ENCODE results near the gene SENP5.
A peak's percentile ranks its signal among the peaks of the same experiment; 100 is the strongest.

Gene SENP5

DNA sequence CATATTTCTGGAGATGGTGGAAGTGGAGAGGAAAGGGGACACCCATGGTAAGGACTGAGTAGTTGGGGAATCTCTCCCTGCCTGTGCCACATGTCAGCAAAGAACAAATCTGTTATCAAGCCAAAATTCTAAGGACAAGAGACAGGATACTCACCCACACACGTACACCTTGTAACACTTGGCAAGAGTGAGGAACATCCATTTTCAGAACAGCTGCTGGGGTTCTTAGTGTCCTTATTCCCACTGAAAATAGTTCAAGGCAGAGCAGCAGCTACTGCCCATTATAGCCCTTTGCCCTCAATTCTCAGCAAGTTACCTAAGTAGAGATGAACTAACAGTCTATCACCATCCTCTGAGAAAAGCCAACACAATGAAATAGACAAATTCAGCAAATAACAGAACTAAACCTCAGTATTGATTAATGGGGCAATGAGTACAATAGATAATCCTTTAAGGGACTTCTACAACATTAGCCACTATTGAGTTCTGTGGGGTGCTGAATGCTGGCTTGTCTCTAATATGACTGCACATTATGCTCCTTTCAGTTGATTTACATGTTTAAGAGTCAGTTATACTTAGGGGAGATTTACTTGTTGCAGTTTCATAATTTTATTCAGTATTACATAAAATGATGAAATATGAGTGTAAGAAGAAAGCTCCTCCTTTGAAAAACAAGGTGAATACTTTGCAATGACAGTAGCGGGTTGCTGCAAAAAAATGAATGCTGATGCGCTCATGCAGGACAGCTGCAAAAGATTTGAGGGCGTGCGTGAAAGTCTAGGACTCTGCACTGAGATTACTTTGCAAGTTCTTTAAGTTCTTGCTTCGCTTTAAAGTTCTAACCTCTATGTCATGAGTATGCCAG, 22.4 kb downstream of the SENP5 start:
- no peak for DNase-seq

DNA sequence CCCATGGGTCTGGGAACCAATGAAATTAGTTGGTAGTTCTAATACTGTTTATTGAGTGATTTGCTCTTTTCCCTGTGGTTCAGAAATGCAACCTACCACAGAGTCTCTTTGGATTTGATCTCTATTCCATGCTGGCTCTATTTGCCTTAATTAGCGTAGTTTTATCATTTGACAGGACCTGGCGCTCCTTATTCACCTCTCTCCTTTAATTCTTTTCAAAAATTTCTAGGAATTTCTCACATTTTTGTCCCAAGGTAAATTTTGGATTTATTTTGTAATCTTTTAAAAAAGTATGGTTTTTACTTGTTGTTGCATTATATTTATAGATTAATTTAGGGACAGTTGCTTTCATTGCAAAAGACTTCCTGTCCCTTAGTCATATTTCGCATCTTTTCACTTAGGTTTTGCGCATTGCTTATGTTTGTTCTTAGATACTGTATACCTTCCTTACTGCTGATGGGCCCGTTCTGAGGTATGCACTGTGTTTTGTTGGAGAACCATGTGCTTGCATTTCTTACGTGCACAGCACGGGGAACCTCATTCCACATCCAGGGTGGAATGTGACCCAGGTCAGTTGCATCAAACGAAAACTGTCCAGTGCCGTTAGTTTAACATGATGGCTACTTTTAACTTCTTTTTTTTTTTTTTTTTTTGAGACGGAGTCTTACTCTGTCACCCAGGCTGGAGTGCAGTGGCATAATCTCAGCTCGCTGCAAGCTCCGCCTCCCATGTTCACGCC, 27.0 kb downstream of the SENP5 start:
- DNase-seq: no peak

DNA sequence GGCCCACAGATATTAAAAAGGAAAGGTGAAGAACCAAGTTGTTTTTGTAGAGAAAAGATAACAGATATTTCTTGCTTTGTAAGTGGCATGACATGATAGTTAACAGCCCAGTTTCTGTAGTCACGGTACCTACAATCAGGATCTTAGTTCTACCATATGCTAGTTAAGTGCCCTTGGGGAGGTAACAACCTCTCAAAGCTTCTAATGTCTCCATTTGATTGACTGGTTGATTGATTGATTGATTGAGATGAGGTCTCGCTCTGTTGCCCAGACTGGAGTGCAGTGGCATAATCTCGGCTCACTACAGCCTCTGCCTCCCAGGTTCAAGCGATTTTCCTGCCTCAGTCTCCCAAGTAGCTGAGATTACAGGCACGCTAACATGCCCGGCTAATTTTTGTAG, 28.5 kb downstream of the SENP5 start:
- DNase-seq: no peak

DNA sequence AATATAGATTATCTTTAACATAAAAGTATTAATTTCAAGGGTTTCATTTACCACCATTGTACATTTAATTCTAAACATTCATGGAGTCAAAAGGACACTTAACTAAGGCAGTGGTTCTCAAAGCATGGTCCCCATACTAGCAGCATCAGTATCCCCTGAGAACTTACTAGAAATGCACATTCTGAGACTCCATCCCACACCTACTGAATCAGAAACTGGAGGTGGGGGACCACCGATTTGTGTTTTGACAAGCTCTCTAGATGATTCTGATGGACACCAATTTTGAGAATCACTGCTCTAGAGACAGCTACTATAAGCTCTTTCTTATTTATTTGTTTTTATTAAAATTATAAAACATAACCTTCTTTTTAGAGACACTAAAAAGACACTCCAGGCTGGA, 34.0 kb downstream of the SENP5 start:
- no peak for DNase-seq

DNA sequence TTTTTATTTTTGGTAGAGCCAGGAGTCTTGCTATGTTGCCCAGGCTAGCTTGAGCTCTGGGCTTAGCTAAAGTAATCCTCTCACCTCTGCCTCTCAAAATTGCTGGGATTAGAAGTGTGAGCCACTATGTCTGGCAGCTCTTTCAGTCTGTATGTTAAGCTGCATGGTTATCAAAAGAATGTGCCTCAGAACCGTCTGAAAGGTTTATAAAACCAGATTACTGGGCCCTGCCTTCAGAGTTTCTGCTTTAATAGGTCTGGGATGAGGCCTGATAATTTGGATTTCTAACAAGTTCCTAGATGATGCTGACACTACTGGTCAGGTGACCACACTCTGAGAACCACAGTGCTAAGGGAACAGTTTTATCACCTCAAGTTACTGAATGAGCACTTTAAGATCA, 34.6 kb downstream of the SENP5 start:
- no peak for DNase-seq

DNA sequence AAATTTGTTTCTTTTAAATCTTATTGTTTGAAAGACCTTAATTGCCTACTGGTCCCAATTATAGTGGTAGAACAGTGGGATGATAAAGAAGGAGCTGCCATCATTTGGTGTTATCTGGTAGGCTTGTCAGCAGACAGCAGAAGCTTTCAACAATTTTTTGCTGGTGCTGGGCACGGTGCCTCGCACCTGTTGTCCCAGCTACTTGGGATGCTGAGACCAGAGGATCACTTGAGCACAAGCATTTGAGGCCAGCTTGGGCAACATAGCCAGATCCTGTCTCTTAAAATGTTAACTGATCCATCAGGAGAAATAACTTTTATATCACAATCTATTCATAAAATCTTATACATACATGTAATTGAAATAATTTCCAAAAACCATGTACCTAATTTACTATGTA, 36.0 kb downstream of the SENP5 start:
- no peak for DNase-seq

DNA sequence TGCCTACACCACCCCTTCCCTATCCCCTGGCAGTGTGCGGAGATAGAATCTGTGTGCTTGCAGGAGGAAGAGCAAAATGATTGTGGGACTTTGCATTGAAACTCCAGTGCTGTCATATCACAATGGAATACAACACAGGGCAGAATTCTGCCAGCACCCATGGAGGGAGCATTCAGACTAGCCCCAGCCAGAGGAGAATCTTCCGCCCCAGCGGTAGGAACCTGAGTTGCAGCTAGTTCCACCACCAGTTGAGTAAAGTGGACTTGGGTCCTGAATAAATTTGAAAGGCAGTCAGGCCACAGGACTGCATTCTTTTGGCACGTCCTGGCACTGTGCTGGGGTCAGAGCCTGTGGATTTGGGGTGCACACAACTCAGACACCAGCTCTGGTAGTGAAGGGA, 47.1 kb downstream of the SENP5 start:
- no peak for DNase-seq

DNA sequence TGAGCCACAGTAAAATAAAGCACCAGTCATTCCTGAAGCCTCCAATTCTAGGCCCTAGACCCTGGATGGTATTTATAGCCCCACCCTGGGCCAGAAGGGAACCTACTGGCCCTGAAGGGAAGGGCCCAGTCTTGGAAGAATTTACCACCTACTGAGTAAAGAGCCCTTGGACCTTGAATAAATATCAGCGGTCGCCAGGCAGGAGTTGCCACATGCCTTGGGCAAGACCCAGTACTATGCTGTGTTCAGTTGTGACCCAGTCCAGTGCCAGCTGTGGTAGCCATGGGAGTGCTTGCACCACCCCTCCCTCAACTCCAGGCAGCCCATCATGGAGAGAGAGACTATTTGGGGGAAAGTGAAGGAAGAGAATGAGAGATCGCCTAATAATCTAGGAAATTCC, 47.7 kb downstream of the SENP5 start:
- no peak for DNase-seq

DNA sequence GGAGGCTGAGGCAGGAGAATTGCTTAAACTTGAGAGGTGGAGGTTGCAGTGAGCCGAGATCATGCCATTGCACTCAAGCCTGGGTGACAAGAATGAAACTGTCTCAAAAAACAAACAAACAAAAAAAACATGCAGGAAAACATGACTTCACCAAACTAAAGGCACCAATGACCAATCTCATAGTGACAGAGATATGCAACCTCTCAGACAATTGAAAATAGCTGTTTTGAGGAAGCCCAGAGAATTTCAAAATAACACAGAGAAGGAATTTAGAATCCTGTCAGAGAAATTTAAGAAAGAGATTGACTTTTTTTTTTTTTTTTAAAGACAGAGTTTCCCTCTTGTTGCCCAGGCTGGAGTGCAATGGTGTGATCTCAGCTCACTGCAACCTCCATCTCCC, 48.5 kb downstream of the SENP5 start:
- DNase-seq: peak; percentile 7 to 65 (median 40)

DNA sequence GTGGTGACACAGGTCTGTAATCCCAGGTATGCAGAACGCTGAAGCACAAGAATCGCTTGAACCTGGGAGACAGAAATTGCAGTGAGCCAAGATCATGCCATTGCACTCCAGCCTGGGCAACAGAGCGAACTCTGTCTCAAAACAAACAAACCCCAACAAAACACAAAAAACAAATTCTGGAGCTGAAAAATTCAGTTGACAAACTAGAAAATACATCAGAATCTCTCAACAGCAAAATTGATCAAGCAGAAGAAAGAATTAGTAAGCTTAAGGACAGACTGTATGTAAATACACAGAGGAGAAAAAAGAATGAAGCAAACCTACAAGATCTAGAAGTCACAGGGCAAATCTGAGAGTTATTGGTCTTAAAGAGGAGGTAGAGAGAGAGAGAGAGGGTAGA, 49.3 kb downstream of the SENP5 start:
- no peak for DNase-seq

DNA sequence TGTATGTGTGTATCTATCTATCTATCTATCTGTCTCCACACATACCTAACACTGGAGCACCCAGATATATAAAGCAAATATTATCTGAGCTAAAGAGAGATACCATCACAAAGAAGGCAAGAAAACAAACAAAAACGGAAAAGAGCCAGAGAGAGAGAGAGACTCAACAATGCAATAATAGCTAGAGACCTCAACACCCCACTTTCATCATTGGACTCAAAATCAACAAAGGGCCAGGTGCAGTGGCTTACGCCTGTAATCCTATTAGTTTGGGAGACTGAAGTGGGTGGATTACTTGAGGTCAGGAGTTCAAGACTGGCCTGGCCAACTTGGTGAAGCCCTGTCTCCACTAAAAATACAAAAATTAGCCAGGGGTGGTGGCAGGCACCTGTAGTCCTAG, 51.2 kb downstream of the SENP5 start:
- no peak for DNase-seq

DNA sequence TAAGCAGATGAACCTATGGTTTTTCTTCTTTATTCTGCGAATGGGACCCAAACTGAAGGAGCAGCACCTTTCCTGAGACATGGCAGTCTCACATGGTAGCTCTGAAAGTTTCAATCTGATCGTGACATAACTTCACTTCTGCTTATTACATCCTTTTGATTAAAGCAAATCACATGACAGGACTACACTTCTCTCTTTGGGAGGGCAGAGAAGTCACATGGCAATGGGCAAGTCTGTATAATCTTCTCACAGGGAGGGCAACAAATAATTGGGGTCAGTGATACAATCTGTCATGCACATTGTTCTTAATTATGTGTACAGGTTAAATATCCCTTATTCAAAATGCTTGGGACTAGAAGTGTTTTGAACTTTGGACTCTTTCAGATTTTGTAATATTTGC, 53.0 kb downstream of the SENP5 start:
- DNase-seq: peak; percentile 22 to 78 (median 70)

DNA sequence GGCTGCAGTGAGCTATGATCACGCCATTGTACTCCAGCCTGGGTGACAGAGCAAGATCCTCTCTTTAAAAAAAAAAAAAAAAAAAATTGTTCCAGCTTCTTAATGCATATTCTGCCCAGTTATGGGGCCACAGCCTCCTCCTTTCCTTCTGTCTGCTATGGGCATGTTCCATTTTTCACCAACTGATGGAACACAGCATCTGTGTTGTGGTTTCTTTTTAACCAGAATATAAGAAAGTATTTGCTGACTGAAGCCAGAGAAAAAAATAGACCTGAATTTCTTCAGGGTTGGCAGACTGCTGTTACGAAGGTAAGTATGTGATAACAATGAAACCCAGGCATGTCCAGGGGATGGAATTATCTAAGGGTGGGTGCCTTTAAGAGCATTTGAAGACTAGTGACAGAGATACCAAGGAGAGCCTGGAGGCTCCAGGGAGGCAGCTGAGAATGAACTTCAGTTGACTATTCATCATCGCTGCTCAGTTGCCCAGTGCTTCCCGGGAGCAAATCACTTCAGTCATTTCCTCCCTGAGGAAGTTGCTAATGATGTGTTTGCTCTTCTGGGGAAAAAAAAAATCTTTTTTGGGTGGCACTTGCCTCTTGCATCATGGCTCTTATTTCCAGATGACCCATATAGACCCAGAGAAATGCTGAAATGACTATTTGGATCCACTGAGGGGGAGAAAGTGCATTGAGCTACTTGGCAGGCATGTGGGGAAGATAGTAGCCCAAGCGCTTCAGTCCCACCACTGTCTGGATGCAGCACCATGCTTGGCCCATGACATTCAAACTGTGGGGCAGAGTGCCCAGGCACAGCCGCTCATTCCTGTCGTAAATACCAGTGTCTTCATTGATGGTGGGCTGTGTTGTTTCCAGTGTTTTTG, 60.1 kb downstream of the SENP5 start:
- DNase-seq: peak; percentile 21 to 67 (median 44)

DNA sequence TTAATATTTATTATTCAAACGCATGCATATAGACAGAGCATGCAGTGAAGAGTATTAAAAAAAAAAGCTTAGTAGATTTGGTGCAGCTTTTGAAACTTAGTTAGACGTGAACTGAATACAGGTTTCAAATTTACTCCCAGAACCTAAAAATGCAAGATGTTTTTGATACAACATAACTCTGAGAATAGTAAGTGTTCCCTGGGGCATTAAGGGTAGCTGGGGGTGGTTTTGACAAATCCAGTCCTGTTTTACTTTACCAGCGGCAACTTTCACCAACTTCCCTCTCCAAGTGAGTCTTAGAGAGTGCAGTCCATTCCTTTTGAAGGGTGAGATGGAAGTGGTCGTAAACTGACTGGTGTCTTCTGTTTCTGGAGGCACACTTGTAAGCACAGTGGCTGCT, 63.4 kb downstream of the SENP5 start:
- DNase-seq: no peak

DNA sequence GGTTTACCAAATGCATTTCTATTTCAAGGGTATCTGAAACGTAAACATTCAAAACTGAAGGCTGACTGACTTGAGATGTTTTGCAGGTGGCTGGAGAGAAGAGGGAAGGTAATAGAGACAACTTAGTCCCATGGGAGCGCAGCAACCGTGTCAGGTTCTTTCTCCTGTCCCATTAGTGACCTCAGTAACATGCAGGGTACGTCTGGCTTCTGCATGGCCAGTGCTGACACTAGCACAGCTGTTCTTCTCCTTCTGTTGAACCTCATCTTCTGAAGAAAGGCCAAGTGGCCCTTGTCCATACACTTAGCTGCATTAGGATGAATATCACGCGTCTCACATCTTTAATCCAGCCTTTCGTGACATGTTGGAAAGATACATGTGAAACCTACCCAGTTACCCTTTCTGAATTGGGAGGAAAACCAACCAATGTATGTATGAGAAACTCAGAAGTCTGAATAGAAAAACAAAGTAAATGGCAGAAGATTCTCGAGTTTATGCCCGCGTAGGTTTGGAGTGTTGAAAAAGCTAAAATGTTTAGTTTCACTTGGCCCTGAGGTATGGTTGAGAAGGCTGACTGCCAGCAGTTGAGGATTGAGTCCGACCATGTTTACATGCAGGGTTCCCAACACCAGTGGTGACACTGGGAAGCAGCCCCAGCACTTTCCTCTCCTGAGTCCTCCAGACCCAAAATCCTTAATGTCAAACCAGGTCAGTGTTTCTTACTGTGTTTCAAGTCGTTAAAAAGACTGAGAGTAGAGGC, 64.3 kb downstream of the SENP5 start:
- no peak for DNase-seq

DNA sequence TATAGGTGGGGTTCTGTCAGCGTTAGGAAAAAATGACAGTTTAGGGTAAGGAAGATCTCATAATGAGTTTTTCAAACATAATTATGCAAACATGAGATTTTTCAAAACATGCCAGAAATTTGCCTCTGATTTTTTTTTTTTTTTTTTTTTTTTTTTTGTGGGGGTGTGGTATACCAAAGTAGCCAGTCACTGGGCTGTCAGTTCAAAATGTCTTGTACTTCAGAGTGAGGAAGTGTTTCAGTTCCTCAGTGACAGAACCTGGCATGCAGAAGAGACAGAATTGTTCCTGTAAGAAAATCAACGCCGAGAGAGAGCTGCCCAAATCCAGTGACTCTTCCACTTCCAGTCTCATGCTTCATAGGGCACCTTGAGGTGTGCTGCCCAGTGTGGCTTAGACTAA, 64.9 kb downstream of the SENP5 start:
- DNase-seq: peak; percentile 40 to 68 (median 56)

DNA sequence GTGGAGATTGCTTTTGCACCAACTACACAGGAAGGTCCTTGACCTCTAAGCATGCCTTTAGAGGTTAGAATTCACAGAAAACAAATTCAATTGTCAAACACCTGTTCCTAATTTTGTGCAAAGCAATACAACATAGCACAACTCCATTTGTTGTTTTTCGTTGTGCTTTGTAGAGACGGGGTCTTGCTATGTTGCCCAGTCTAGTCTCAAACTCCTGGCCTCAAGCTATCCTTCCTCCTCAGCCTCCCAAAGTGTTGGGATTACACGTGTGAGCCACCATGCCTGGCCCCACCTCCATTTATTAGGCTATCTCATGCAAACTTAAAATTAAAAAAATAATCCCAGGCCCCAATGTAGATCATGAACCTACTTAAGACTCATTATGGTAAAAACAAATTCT, 68.6 kb downstream of the SENP5 start:
- DNase-seq: no peak

DNA sequence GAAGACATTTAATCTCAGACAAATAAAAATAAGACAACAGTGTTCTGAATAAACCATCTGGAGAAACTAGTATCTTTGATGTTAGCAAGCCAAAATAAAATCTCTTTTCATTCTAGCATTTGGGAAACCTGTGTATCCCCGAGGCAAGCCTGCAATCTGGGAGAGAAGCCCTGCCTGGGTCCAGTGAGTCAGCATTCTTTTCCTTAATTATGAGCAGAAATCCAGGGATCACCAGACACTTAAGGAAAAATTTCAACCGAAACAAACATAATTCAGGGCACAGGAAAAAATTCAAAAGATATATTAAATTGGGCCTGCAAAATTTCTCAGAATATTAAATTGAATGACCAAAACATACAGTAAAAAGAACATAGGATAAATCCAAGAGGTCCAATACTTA, 70.4 kb downstream of the SENP5 start:
- no peak for DNase-seq

DNA sequence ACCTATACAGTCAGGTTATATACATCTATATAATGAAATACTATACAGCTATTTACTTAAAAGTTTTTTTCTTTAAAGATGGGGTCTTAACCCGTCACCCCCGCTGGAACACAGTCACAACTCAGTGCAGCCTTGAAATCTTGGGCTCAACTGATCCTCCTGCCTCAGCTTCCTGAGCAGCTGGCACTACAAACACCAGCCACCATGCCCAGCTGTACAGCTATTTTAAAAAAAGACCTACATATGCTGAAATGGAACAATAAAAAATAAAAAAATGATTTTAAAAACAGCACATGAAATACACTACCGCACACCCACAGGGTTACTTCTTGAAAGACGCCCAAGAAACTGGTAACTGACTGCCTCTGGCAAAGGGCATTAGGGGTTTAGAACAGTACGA, 70.9 kb downstream of the SENP5 start:
- no peak for DNase-seq

DNA sequence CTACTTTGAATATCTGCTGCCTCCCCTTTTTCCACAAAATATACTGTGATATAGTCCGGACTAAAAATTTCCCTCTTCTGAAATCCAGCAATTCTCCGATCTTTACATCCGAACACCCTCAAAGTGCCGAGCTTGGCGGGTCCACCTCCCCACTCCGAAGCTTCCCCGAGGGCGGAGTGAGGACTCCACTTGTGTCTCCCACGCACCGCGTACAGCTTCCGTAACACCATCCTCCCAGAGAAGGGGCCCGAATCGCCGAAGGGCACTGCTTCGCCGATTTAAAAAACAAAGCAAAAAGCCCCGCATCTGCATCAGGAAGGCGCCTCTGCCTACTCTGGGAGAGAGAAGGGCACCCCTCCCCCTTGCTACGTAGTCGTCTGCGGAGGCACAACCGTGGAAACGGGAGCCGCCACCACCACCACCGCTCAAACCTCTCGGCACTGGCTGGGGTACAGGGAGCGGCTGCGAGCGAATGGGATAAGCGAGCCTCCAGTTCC, 74.1 kb downstream of the SENP5 start:
- DNase-seq: peak; percentile 76 to 87 (median 86)

DNA sequence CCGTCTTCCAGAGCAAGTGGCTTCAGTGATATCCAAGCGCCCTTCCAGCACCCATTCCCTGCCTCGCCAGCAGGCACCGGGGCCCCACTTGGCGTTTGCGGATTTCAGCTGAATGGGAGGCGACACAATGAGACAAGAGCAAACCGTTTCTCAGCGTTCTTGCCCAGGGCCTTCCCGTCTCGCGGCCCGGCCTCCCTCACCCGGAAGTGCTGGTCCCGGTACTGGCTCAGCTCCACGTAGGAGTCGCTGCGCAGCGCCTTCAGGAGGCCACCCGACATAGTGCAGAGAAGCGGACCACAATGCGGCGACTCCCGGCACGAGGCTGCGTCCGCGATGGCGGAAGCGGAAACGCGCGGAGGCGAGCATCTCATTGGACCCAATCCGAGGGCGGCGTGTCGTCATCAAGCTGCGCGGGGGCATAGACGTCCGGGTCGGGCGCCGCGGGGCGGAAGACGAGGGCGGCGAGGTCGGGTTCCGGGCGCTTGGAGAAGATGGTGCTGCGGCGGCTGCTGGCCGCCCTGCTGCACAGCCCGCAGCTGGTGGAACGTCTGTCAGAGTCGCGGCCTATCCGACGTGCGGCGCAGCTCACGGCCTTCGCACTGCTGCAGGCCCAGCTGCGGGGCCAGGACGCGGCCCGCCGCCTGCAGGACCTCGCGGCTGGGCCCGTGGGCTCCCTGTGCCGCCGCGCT, 74.7 kb downstream of the SENP5 start, which contains the start of gene NCBP2:
NCBP2 (minus strand) TSS at position 303 of the 689 bp plus-strand sequence; CDS start at position 278, 25 bp downstream.
- peak; percentile 100 for DNase-seq

Data from suppressor macrophage (primary cell).